Motor neuron (in vitro differentiated cells): ENCODE results near the gene KCNH3. TPM values are rescaled to one million over a fixed set of nuclear protein-coding genes. Genes with fewer than 3 reads are reported as not detected.
"Not testable (repeated sequence)": the region's sequence is repeated elsewhere in the genome, so short reads cannot be mapped to it uniquely, and the experiment has no call there.

Source experiments
- ATAC-seq, 8 experiments: fragments of 200-7000 bp; cut with Tn5 transposase; replicated peaks in 6 of 8; 2 replicates each; pipeline ENCODE4 v1.8.0; 2021; ENCODE audit warnings: mild to moderate bottlenecking in 8 of 8, moderate library complexity in 8 of 8
- H3K27ac ChIP-seq, 2 donors: fragments of 250-450 bp; sonication (Bioruptor Pico); 2 replicates each; pipeline ENCODE4 v1.9.0; 2021; ENCODE audit warnings: antibody characterized with exemption in 2 of 2, mild to moderate bottlenecking in 2 of 2, moderate library complexity in 1 of 2
- H3K4me1 ChIP-seq, 2 donors: fragments of 250-450 bp; sonication (Bioruptor Pico); replicated peaks in 1 of 2; 2 replicates each; pipeline ENCODE4 v1.6.1; 2021; ENCODE audit warnings: antibody characterized with exemption in 2 of 2, mild to moderate bottlenecking in 2 of 2, moderate library complexity in 1 of 2
- H3K4me3 ChIP-seq, 5 donors: fragments of 250-450 bp; sonication (Bioruptor Pico); 2 replicates each; pipeline ENCODE4 v1.9.0; 2021; ENCODE audit warnings: antibody characterized with exemption in 5 of 5, mild to moderate bottlenecking in 5 of 5, moderate library complexity in 4 of 5
- WGBS, 10 experiments: fragments of 450-650 bp; shearing (Covaris generic); methylation state at CpG; one replicate each; pipeline ENCODE4 v1.0.0; 2022; 5-methylcytosine and 5-hydroxymethylcytosine counted together
- in situ Hi-C, 9 experiments: fragments of 400-800 bp; cut with MboI; loops; one replicate each; pipeline ENCODE4 v1.15.0; 2021; ENCODE audit warnings: low sequenced_read_pairs in 9 of 9, low pct_unique_long_range_greater_than_20kb in 2 of 9; ENCODE audit not compliant: unreplicated experiment in 9 of 9
- total RNA-seq, 8 experiments: library from RNA; unstranded; fragments of 300-600 nt; gene quantifications; 2 replicates each; pipeline versions ENCODE4 v1.2.3 to v1.2.4, GENCODE V29; 2022

KCNH3 gene
- total RNA-seq, 8 experiments from 2014 or later: 0.10 to 1.6 (median 1.0) TPM

DNA sequence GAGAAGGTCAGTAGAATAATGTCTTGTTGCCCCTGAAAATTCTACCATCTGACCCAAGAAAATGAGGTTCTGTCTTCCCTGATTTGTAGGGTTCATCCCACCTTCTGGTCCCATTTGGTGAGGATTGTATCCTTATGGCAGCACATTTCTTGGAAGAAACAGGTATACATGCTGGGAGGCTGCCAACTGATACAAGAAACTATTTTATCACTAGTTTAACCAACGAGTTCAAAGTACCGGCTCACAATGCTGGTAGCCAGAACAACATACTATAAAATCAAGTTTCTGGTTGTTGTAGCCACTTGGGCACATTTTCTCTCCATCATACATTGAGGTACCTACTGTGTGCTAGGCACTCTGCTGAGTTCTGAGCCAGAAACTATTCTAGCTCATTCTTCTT, 7.1 kb upstream of the KCNH3 start:
- WGBS, 10 experiments: 60 to 87% (median 76%) methylated on average over 1 to 2 of the region's 2 CpGs; no CpG with 5 or more reads in 1 of the 10 experiments
- ATAC-seq: no peak
- no peaks in the 10 kb centered on the region for H3K4me1 ChIP-seq

DNA sequence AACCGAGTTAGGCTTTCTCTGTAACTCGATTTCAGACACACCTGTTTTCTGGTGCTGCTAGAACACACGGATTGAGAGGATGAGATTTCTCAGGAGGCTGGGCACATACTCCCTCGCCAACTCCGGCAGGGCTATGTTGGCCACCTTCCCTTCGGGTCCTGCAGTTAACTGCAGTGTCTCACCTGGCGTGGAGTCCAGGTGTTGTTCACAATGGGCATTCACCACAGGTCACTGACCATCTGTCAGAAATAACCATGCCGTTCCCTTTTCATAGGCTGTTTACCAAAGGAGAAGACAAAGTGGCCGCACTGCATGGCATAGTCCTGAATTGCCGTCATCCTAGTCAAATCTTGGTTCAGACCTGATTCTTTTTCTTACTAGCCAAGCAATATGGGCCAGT, 5.5 kb upstream of the KCNH3 start:
- WGBS, 10 experiments: 53 to 96% (median 77%) methylated on average over 2 to 8 of the region's 10 CpGs; no CpG with 5 or more reads in 2 of the 10 experiments
- in situ Hi-C loops: loop anchor here in 2 of 9 experiments (25.0 kb wide), 1 partner anchor 171 kb away; the partner anchor contains the start of gene SPATS2 (in 2 of the 2)
- Histone ChIP-seq H3K4me1 (peaks cover 4 to 5% of the 10 kb centered on the region in 2 donors), H3K27ac (no peak overlapping the region), H3K4me3 (no peak overlapping the region)
- no peak for ATAC-seq

More for the DNA sequence above, 7.1 kb upstream of the KCNH3 start:
- Histone ChIP-seq H3K27ac (no peak overlapping the region), H3K4me3 (no peak overlapping the region)
- in situ Hi-C loops: loop anchor here in 2 of 9 experiments (25.0 kb wide), 1 partner anchor 169 kb away; the partner anchor contains the start of gene SPATS2 (in 2 of the 2)

DNA sequence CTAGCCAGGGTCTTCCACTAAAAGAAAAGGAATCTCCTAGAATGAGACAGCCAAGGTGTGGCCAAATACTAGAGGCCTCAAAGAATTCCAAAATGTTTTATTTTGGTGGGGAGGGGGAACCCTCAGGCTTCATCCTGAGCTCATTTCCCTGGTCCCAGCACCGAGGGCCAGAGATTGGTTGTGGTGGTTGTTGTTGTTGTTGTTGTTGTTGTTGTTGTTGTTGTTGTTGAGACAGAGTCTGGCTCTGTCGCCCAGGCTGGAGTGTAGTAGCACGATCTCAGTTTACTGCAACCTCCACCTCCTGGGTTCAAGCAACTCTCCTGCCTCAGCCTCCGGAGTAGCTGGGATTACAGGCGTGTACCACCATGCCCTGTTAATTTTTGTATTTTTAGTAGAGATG, 4.7 kb upstream of the KCNH3 start:
- in situ Hi-C loops: loop anchor here in 2 of 9 experiments (25.0 kb wide), 1 partner anchor 172 kb away; the partner anchor contains the start of gene SPATS2 (in 2 of the 2)
- WGBS, 10 experiments: 67 to 100% (median 93%) methylated on average over 1 to 3 of the region's 5 CpGs; no CpG with 5 or more reads in 6 of the 10 experiments

DNA sequence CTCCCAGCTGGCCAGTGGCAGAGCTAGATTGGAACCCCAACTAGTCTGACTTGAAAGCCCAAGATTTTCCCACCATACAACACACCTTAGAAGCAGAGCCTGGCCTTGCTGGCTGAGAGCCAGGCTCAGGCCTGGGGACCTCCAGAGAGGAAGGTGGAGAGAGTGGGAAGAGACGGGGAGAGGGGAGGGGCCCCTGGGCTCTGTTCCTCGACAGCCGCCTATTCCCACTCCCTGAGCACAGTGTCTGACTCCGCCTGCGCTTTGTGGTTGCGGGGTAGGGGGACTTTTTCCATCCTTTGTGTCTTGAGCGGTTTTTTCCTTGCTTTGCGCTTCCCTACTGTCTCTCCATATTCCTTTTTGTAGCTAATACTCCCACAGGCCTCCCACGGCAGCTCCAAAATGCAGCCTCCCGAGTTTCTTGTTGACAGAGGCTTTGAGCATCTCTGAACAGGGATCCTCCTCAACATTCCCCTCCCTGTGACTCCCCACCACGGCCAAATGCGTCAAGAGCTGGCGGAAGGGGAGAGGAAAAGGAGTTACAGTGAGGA, 4.0 kb upstream of the KCNH3 start:
- Histone ChIP-seq H3K4me1 (peaks cover 5 to 10% of the 10 kb centered on the region in 2 donors), H3K27ac (no peak overlapping the region), H3K4me3 (no peak overlapping the region)
- no peak for ATAC-seq
- in situ Hi-C loops: loop anchor here in 2 of 9 experiments (25.0 kb wide), 1 partner anchor 173 kb away; the partner anchor contains the start of gene SPATS2 (in 2 of the 2)
- 33 to 87% (median 53%) methylated on average over 1 to 7 of the region's 13 CpGs; no CpG with 5 or more reads in 2 of the 10 experiments for WGBS, 10 experiments

More for the DNA sequence above, 4.7 kb upstream of the KCNH3 start:
- not testable (repeated sequence) for H3K4me3 ChIP-seq, ATAC-seq, H3K4me1 ChIP-seq, H3K27ac ChIP-seq

DNA sequence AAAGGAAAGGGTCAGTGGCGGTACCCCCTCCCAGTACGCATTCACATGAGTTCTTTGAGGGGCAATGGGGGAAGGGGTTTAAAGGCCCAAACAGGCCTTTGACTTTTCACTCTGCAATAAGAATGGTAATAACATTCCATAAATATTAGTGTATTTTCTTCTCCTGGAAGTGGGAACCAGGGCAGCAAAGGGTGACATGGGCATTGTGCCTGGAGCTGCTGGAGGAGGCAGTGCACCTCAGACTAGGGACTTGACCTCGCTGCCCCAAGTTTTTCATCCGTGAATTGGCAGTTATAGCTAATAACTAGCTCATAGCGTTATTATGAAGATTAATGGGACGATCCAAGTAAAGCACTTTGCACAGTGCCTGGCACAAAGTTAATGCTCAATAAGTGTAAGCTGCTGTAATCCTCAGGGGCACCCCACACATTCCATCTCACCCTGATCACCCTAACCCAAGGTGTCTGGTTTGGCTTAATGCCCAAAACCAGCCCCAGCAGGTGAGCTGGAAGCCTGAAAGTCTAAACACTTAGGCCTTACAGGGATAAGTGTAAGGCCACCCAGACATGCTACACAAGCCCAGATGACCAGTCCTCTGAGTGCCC, 2.8 kb upstream of the KCNH3 start:
- no peak overlapping the region for H3K4me3 ChIP-seq
- WGBS, 10 experiments: 76 to 100% (median 83%) methylated on average over 2 to 6 of the region's 6 CpGs; no CpG with 5 or more reads in 1 of the 10 experiments
- in situ Hi-C loops: loop anchor here in 2 of 9 experiments (25.0 kb wide), 1 partner anchor 174 kb away; the partner anchor contains the start of gene SPATS2 (in 2 of the 2)
- ATAC-seq: no peak
- peaks cover 7 to 11% of the 10 kb centered on the region in 2 donors for H3K4me1 ChIP-seq
- no peak overlapping the region for H3K27ac ChIP-seq

DNA sequence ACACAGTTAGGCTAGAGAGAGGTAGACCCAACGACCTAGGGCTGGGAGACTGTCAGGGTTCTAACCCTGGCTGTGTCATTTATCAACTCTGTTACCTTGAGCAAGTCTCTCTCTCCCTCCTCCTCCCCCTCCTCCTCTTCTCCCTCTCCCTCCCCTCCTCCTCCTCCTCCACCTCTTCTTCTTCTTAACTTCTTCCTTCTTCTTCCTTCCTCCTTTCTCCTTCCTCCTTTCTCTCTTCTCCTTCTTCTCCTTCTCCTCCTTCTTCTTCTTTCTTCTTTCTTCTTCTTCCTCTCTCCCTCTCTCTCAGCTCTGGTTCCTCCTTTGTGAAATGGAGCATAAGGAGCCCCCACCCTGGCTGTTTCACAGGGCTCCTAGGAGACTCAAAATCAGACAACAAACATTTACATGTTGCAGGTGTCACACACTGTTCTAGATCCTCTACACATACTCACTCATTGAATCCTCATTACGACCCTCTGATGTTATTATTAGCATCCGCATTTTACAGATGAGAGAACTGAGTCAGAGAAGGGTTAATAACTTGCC, 2.2 kb upstream of the KCNH3 start:
- Histone ChIP-seq H3K4me3 (no peak overlapping the region), H3K27ac (no peak overlapping the region), H3K4me1 (peaks cover 7 to 11% of the 10 kb centered on the region in 2 donors)
- WGBS, 10 experiments: 38 to 92% (median 70%) methylated on average over 1 to 2 of the region's 3 CpGs; no CpG with 5 or more reads in 1 of the 10 experiments
- in situ Hi-C loops: loop anchor here in 2 of 9 experiments (25.0 kb wide), 1 partner anchor 174 kb away; the partner anchor contains the start of gene SPATS2 (in 2 of the 2)
- ATAC-seq: no peak

DNA sequence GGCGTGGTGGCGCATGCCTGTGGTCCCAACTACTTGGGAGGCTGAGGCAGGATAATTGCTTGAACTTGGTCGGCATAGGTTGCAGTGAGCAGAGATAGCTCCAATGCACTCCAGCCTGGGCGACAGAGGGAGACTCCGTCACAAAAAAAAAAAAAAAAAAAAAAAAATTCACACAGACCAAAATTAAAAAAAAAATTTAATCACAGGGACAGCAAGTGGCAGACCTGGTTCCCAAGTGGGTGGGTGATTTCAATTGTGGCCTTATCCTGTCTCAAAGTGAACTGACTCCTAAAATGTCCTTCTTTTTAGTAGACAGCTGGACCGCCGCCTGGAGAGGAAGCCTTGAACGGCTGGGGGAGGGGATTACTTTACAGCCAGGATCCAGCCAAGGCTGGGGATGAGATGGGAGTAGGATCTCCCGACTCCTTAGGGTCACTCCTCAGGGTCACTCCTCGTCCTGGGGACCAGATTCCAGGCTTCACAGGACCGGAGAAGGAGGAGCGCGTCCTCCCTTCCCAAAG, 1.5 kb upstream of the KCNH3 start:
- no peak for ATAC-seq
- peaks cover 7 to 11% of the 10 kb centered on the region in 2 donors for H3K4me1 ChIP-seq
- 7 to 67% (median 32%) methylated on average over 1 to 7 of the region's 13 CpGs for WGBS, 10 experiments
- in situ Hi-C loops: loop anchor here in 2 of 9 experiments (25.0 kb wide), 1 partner anchor 175 kb away; the partner anchor contains the start of gene SPATS2 (in 2 of the 2)
- no peak overlapping the region for H3K27ac ChIP-seq
- H3K4me3 ChIP-seq: peak overlapping the region; percentile 35 to 42 (median 41)

DNA sequence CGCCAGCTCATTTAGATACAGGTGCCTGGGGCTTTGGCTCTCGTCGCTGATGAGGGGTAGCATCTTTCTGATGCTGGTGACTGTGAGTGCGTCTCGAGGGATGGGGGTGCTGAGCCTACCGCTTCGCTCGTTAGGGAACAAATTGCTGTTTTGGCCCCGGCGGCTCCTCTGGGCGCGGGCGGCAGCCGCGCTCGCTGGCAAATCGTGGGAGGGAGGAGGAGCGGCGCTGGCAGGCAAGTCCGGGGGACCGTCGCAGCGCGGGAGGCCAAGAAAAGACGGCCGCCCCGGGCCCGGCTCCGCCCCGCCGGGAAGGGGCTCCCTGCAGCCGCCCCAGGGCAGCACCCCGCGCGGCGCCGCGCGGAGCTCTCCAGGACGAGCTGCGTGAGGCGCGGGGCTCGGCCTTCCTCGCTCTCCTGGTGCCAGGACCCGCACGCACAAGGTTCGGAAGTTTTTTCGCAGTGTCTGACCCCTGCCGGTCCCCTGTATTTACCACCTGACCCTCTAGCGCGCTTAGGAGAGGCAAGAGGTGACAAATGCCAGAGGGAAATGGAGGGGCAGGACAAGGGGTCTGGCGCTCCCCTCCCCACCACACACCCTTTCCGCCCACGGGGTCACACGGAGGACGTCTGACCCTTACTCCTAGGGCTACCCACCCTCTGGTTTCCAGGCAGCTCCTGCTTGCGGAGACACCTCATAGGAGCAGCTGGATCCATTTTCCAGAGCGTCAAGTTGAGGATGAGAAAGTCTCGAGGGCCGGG, 899 bp upstream of the KCNH3 start:
- H3K27ac ChIP-seq: no peak overlapping the region
- H3K4me3 ChIP-seq: peak overlapping the region; percentile 35 to 42 (median 41)
- peak; percentile 4 to 29 (median 8) for ATAC-seq
- H3K4me1 ChIP-seq: peaks cover 7 to 11% of the 10 kb centered on the region in 2 donors
- in situ Hi-C loops: loop anchor here in 2 of 9 experiments (25.0 kb wide), 1 partner anchor 176 kb away; the partner anchor contains the start of gene SPATS2 (in 2 of the 2)
- WGBS, 10 experiments: 0 to 20% (median 0%) methylated on average over 1 to 15 of the region's 61 CpGs; no CpG with 5 or more reads in 5 of the 10 experiments

DNA sequence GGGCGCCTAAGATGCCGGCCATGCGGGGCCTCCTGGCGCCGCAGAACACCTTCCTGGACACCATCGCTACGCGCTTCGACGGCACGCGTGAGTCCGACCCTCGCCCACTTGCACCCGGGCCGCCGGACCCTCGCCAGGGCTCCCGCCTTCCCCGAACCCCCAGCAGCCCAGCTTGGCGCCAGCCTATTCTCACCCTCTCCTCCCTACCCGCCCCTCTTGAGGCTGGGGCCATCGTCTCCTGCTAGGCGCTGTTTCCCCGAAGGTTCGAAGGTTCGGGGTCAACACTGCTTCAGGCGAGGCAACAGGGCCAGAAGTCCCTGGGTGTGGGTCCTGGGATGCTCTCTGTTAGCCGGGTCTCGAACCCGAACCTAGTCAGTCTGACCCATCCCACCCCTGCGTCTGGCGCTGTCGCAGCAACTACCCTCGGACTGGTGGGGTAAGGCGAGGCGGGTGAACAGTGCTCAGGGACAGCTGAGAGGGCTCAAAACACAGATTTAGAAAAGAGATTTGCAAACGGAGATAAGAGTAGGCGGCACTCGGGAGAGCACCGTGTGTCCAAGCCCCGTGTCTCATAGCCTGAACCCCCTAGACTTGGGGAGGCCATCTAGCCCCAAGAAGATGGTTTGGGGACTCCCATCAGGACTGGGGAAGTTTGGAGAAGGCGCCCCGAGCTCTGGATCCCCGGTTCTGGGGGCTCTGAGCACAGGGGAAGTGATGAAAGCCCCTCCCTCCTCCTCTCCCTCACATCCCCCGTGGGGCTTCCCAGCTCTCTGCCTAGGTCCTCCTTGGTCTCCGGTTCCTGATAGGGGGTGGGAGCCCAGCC, 787 bp downstream of the KCNH3 start:
- no peak overlapping the region for H3K27ac ChIP-seq
- peaks cover 18 to 21% of the 10 kb centered on the region in 2 donors for H3K4me1 ChIP-seq
- no peak for ATAC-seq
- in situ Hi-C loops: loop anchor here in 2 of 9 experiments (25.0 kb wide), 1 partner anchor 177 kb away; the partner anchor contains the start of gene SPATS2 (in 2 of the 2)
- 10 to 100% (median 23%) methylated on average over 1 to 3 of the region's 47 CpGs; no CpG with 5 or more reads in 6 of the 10 experiments for WGBS, 10 experiments
- H3K4me3 ChIP-seq: peak overlapping the region; percentile 35 to 42 (median 41)

DNA sequence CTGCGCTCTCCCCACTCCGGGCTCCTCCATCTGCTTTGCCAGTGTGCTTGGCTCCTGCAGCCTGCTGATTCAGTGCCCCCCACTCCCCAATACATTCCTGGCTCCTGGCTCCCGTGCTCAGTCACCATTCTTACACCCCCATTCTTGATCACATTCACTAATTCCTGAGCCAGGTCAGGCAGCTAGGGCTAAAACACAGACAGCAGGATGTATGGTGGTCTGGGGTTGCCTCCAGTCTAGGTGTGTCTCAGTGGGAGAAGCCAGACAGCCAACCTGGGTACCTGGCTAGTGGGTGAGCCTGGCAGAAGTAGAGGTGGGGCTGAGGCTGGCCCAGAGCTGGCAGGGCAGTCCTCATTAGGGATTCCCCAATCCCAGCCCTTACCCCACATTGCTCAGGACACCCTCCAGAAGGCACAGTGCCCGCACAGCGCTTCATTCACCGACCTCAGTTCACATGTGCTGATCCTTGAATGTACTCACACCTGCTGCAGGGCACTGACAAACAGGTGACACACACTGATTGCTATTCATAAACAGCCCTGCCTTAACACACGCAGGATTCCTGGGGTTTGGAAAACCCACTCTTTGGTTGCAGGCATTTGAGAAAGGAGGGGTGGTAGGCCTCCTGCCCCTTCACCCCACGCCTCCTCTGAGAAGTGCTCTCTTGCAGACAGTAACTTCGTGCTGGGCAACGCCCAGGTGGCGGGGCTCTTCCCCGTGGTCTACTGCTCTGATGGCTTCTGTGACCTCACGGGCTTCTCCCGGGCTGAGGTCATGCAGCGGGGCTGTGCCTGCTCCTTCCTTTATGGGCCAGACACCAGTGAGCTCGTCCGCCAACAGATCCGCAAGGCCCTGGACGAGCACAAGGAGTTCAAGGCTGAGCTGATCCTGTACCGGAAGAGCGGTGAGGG, 1.7 kb downstream of the KCNH3 start:
- 36 to 90% (median 46%) methylated on average over 1 to 6 of the region's 21 CpGs; no CpG with 5 or more reads in 4 of the 10 experiments for WGBS, 10 experiments
- H3K4me3 ChIP-seq: no peak overlapping the region

More for the DNA sequence above, 1.7 kb downstream of the KCNH3 start:
- ATAC-seq: no peak
- in situ Hi-C loops: loop anchor here in 2 of 9 experiments (25.0 kb wide), 1 partner anchor 178 kb away; the partner anchor contains the start of gene SPATS2 (in 2 of the 2)
- Histone ChIP-seq H3K27ac (no peak overlapping the region), H3K4me1 (peaks cover 18 to 22% of the 10 kb centered on the region in 2 donors)
